Activated naive CD8-positive, alpha-beta T cell treated with anti-CD3 and anti-CD28 coated beads for 36 hours (primary cell): ENCODE data around the gene CCDC70. TPM values are rescaled to one million over a fixed set of nuclear protein-coding genes. Genes with fewer than 3 reads are reported as not detected.
"Not testable (repeated sequence)": the region's sequence is repeated elsewhere in the genome, so short reads cannot be mapped to it uniquely, and the experiment has no call there.

Source experiments
- DNase-seq: peaks from one replicate; pipeline ENCODE4 v3.0.0; 2021
- H3K27ac Mint-ChIP-seq: one replicate; pipeline ENCODE4 v1.8.0; 2022; ENCODE audit warnings: mild to moderate bottlenecking, moderate library complexity, mixed read lengths
- H3K27me3 Mint-ChIP-seq: one replicate; pipeline ENCODE4 v1.8.0; 2022; ENCODE audit warnings: mild to moderate bottlenecking, mixed read lengths
- H3K36me3 Mint-ChIP-seq: one replicate; pipeline ENCODE4 v1.8.0; 2021; ENCODE audit warnings: mild to moderate bottlenecking, mixed read lengths
- H3K4me1 Mint-ChIP-seq: one replicate; pipeline ENCODE4 v1.8.0; 2021; ENCODE audit warnings: mixed read lengths
- H3K4me3 Mint-ChIP-seq: one replicate; pipeline ENCODE4 v1.8.0; 2022; ENCODE audit warnings: mild to moderate bottlenecking, moderate library complexity, mixed read lengths
- H3K9me3 Mint-ChIP-seq: one replicate; pipeline ENCODE4 v1.8.0; 2022; ENCODE audit warnings: mixed read lengths
- total RNA-seq, 2 experiments: library from RNA; stranded (reverse); gene quantifications; one replicate each; pipeline ENCODE4 v1.2.3, GENCODE V29; 2021

CCDC70 gene
- total RNA-seq, 2 experiments from 2014 or later: 0.19 to 0.56 TPM

- H3K36me3 Mint-ChIP-seq: no peaks in the 10 kb centered on the region
- H3K4me1 Mint-ChIP-seq: peaks cover 13% of the 10 kb centered on the region
- no peak overlapping the region for H3K4me3 Mint-ChIP-seq
- H3K27ac Mint-ChIP-seq: no peak overlapping the region
- H3K9me3 Mint-ChIP-seq: no peaks in the 10 kb centered on the region
- H3K27me3 Mint-ChIP-seq: no peaks in the 10 kb centered on the region
- no peak for DNase-seq
These were observed 41.0 kb downstream of the CCDC70 start for GRCh38 chr13:51902776-51903175.

GRCh38 chr13:51905787-51906186, 44.0 kb downstream of the CCDC70 start:
- Mint-ChIP-seq H3K27ac (no peak overlapping the region), H3K27me3 (no peaks in the 10 kb centered on the region), H3K4me1 (peaks cover 27% of the 10 kb centered on the region), H3K36me3 (no peaks in the 10 kb centered on the region), H3K4me3 (no peak overlapping the region), H3K9me3 (no peaks in the 10 kb centered on the region)
- no peak for DNase-seq

- Mint-ChIP-seq H3K4me1 (peaks cover 27% of the 10 kb centered on the region), H3K4me3 (no peak overlapping the region), H3K27me3 (no peaks in the 10 kb centered on the region), H3K36me3 (no peaks in the 10 kb centered on the region), H3K9me3 (no peaks in the 10 kb centered on the region), H3K27ac (no peak overlapping the region)
- DNase-seq: no peak
These were observed 44.8 kb downstream of the CCDC70 start for GRCh38 chr13:51906581-51906980.

GRCh38 chr13:51907040-51907732, 45.4 kb downstream of the CCDC70 start:
- Mint-ChIP-seq H3K27ac (no peak overlapping the region), H3K4me3 (no peak overlapping the region), H3K27me3 (peaks cover 4% of the 10 kb centered on the region), H3K36me3 (no peaks in the 10 kb centered on the region), H3K9me3 (no peaks in the 10 kb centered on the region), H3K4me1 (peaks cover 31% of the 10 kb centered on the region)
- DNase-seq: no peak

GRCh38 chr13:51909265-51909664, 47.5 kb downstream of the CCDC70 start:
- DNase-seq, H3K4me3 Mint-ChIP-seq, H3K27me3 Mint-ChIP-seq, H3K36me3 Mint-ChIP-seq, H3K9me3 Mint-ChIP-seq: not testable (repeated sequence)
- Mint-ChIP-seq H3K4me1 (peaks cover 29% of the 10 kb centered on the region), H3K27ac (peak overlapping the region; percentile 56)

- peaks cover 7% of the 10 kb centered on the region for H3K27me3 Mint-ChIP-seq
- no peaks in the 10 kb centered on the region for H3K36me3 Mint-ChIP-seq
- peaks cover 25% of the 10 kb centered on the region for H3K4me1 Mint-ChIP-seq
- no peak overlapping the region for H3K27ac Mint-ChIP-seq
- no peaks in the 10 kb centered on the region for H3K9me3 Mint-ChIP-seq
- no peak overlapping the region for H3K4me3 Mint-ChIP-seq
- DNase-seq: no peak
These were observed 48.7 kb downstream of the CCDC70 start for GRCh38 chr13:51910508-51910907.

GRCh38 chr13:51912091-51912490, 50.3 kb downstream of the CCDC70 start:
- H3K4me3 Mint-ChIP-seq: no peak overlapping the region
- H3K27ac Mint-ChIP-seq: no peak overlapping the region
- H3K4me1 Mint-ChIP-seq: peaks cover 24% of the 10 kb centered on the region
- H3K36me3 Mint-ChIP-seq: no peaks in the 10 kb centered on the region
- no peak for DNase-seq
- H3K9me3 Mint-ChIP-seq: no peaks in the 10 kb centered on the region
- peaks cover 7% of the 10 kb centered on the region for H3K27me3 Mint-ChIP-seq

- no peaks in the 10 kb centered on the region for H3K36me3 Mint-ChIP-seq
- no peak overlapping the region for H3K27ac Mint-ChIP-seq
- H3K27me3 Mint-ChIP-seq: peaks cover 7% of the 10 kb centered on the region
- no peak overlapping the region for H3K4me3 Mint-ChIP-seq
- H3K9me3 Mint-ChIP-seq: no peaks in the 10 kb centered on the region
- H3K4me1 Mint-ChIP-seq: peaks cover 22% of the 10 kb centered on the region
- DNase-seq: no peak
These were observed 50.9 kb downstream of the CCDC70 start for GRCh38 chr13:51912511-51913225.

- no peak overlapping the region for H3K4me3 Mint-ChIP-seq
- H3K27me3 Mint-ChIP-seq: peaks cover 7% of the 10 kb centered on the region
- DNase-seq: no peak
- H3K9me3 Mint-ChIP-seq: no peaks in the 10 kb centered on the region
- H3K27ac Mint-ChIP-seq: no peak overlapping the region
- H3K36me3 Mint-ChIP-seq: no peaks in the 10 kb centered on the region
- H3K4me1 Mint-ChIP-seq: peaks cover 22% of the 10 kb centered on the region
These were observed 51.8 kb downstream of the CCDC70 start for GRCh38 chr13:51913421-51914136.

- Mint-ChIP-seq H3K9me3 (no peaks in the 10 kb centered on the region), H3K27ac (no peak overlapping the region), H3K4me3 (no peak overlapping the region), H3K27me3 (peaks cover 7% of the 10 kb centered on the region), H3K36me3 (no peaks in the 10 kb centered on the region), H3K4me1 (peaks cover 21% of the 10 kb centered on the region)
- DNase-seq: no peak
These were observed 52.3 kb downstream of the CCDC70 start for GRCh38 chr13:51914137-51914493.

Other genes starting within 250 kb of the CCDC70 start
- gene DHRS12, start 57.8 kb upstream of the CCDC70 start, total RNA-seq: 1 to 10 TPM; 9.7 to 9.9 TPM
- 1 to 10 TPM; 1.5 to 1.6 TPM for gene TMEM272, start 16.8 kb upstream of the CCDC70 start, total RNA-seq
- gene ATP7B, start 149.5 kb downstream of the CCDC70 start, total RNA-seq: under 1 TPM; 0.66 to 0.80 TPM
- gene ALG11, start 150.4 kb downstream of the CCDC70 start, total RNA-seq: 10 to 100 TPM; 26.2 to 29.9 TPM
- gene UTP14C, start 162.7 kb downstream of the CCDC70 start, total RNA-seq: 1 to 10 TPM; 9.7 to 9.9 TPM